Caco-2 (cell line): Measurements from ENCODE around the gene PLA2G4B. TPM values are rescaled to one million over a fixed set of nuclear protein-coding genes. Genes with fewer than 3 reads are reported as not detected.

Source experiments
- BruUV-seq: library from RNA; stranded (reverse); fragments of 400-500 nt; replicated peaks from 2 replicates; lab custom pipeline; 2021; lab: Mats Ljungman, UMichigan
- CTCF ChIA-PET: fragments of 300-600 bp; sonication (Branson Sonifier 250); formaldehyde crosslinking; loops from one replicate; lab custom pipeline; 2022; ENCODE audit warnings: antibody characterized with exemption; lab: Charles Lee
- POLR2A ChIA-PET: fragments of 300-600 bp; sonication (Branson Sonifier 250); formaldehyde crosslinking; loops from one replicate; lab custom pipeline; 2022; ENCODE audit warnings: antibody characterized with exemption; lab: Charles Lee
- DNase-seq, 2 experiments: peaks; one replicate each; pipeline versions ENCODE4 v3.0.0 to v3.0.0-alpha.2; 2020 to 2022
- H3K27me3 ChIP-seq: replicated peaks from 2 replicates; pipeline ENCODE4 v1.6.0; 2011; ENCODE audit warnings: low read length; ENCODE audit not compliant: control insufficient read depth, insufficient read depth
- H3K36me3 ChIP-seq: 2 replicates; pipeline ENCODE4 v1.5.1; 2011; ENCODE audit warnings: low read length; ENCODE audit not compliant: control insufficient read depth, insufficient read depth
- H3K4me1 ChIP-seq: fragments of 250-450 bp; sonication (Bioruptor Pico); 2 replicates; pipeline ENCODE4 v1.5.1; 2020; ENCODE audit warnings: mild to moderate bottlenecking
- H3K4me3 ChIP-seq: 2 replicates; pipeline ENCODE4 v1.5.1; 2011; ENCODE audit warnings: low read depth, mild to moderate bottlenecking, control low read depth, low read length
- H3K9me3 ChIP-seq: fragments of 250-450 bp; sonication (Bioruptor Pico); 2 replicates; pipeline ENCODE4 v1.5.1; 2020; ENCODE audit warnings: mild to moderate bottlenecking, moderate library complexity
- H3K27ac Mint-ChIP-seq: one replicate; pipeline ENCODE4 v1.8.0; 2022; ENCODE audit warnings: mixed read lengths; ENCODE audit not compliant: unreplicated experiment
- H3K27me3 Mint-ChIP-seq: one replicate; pipeline ENCODE4 v1.8.0; 2022; ENCODE audit warnings: mixed read lengths; ENCODE audit not compliant: insufficient read depth, unreplicated experiment
- H3K36me3 Mint-ChIP-seq: one replicate; pipeline ENCODE4 v1.8.0; 2022; ENCODE audit warnings: mild to moderate bottlenecking, mixed read lengths; ENCODE audit not compliant: insufficient read depth, unreplicated experiment
- H3K4me1 Mint-ChIP-seq: one replicate; pipeline ENCODE4 v1.8.0; 2022; ENCODE audit warnings: low read depth, mixed read lengths; ENCODE audit not compliant: unreplicated experiment
- H3K4me3 Mint-ChIP-seq: one replicate; pipeline ENCODE4 v1.8.0; 2022; ENCODE audit warnings: mild to moderate bottlenecking, moderate library complexity, mixed read lengths; ENCODE audit not compliant: unreplicated experiment
- H3K9me3 Mint-ChIP-seq: one replicate; pipeline ENCODE4 v1.8.0; 2022; ENCODE audit warnings: mixed read lengths; ENCODE audit not compliant: unreplicated experiment
- intact Hi-C: fragments of 100-400 bp; cut with micrococcal nuclease; formaldehyde crosslinking; loops from one replicate; pipeline ENCODE4 v1.10.0; 2022; ENCODE audit not compliant: unreplicated experiment
- total RNA-seq: library from RNA; stranded (reverse); gene quantifications from 2 replicates; pipeline ENCODE4 v1.2.3, GENCODE V29; 2022
- TF ChIP-seq, protein P1 (sequence below), 2 experiments: fragments of 200-600 bp in 1 of 2; IDR thresholded peaks; 1 replicate in 1 of 2; 2 replicates in 1 of 2; pipeline versions ENCODE4 v1.5.1 to v1.8.0; 2011 to 2022; ENCODE audit warnings: antibody characterized with exemption in 1 of 2, control low read depth in 1 of 2, inconsistent platforms in 1 of 2, low read depth in 1 of 2, low read length in 1 of 2, mild to moderate bottlenecking in 1 of 2, moderate library complexity in 1 of 2; ENCODE audit not compliant: insufficient read depth in 1 of 2, severe bottlenecking in 1 of 2, unreplicated experiment in 1 of 2

PLA2G4B gene
- total RNA-seq, 1 experiment from 2014 or later = 6.0 TPM

DNA sequence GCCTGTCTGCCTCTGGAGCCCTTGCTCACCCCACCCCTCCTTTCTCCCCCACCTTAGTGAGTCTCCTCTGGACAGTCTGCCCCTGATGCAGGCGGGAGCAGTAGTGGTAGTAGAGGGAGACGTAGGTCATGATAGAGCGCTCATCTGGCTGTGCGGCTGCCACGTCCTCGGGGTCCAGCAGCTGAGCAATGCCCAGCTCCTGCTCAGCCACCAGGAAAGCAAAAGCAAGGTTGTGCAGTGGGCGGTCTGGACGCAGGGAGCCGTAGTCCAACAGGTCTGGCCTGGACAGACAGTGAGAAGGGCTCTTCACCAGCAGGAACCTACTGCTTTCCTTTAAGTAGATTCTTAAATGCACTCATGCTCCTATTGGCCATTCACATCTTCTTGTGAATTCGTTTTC is 48.5 kb downstream of the PLA2G4B start:
- H3K27me3 Mint-ChIP-seq = no peaks in the 10 kb centered on the region
- no peaks in the 10 kb centered on the region for H3K36me3 ChIP-seq
- H3K9me3 ChIP-seq = no peaks in the 10 kb centered on the region
- H3K4me1 Mint-ChIP-seq = no peaks in the 10 kb centered on the region
- ChIA-PET POLR2A (no interaction called here), CTCF (no interaction called here)
- no peaks in the 10 kb centered on the region for H3K9me3 Mint-ChIP-seq
- intact Hi-C loops = no loop called here
- no peaks in the 10 kb centered on the region for H3K4me1 ChIP-seq
- no peak overlapping the region for H3K4me3 Mint-ChIP-seq
- DNase-seq = no peak
- TF ChIP-seq, protein P1, sequence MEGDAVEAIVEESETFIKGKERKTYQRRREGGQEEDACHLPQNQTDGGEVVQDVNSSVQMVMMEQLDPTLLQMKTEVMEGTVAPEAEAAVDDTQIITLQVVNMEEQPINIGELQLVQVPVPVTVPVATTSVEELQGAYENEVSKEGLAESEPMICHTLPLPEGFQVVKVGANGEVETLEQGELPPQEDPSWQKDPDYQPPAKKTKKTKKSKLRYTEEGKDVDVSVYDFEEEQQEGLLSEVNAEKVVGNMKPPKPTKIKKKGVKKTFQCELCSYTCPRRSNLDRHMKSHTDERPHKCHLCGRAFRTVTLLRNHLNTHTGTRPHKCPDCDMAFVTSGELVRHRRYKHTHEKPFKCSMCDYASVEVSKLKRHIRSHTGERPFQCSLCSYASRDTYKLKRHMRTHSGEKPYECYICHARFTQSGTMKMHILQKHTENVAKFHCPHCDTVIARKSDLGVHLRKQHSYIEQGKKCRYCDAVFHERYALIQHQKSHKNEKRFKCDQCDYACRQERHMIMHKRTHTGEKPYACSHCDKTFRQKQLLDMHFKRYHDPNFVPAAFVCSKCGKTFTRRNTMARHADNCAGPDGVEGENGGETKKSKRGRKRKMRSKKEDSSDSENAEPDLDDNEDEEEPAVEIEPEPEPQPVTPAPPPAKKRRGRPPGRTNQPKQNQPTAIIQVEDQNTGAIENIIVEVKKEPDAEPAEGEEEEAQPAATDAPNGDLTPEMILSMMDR (IDR thresholded peaks at IDR 0.05; ENCODE audit: insufficient read depth in 1 of 2, low read depth in 1 of 2, low read length in 1 of 2, severe bottlenecking in 1 of 2, unreplicated experiment in 1 of 2) = no peak
- H3K27me3 ChIP-seq = no peaks in the 10 kb centered on the region
- no TSS peak for BruUV-seq
- H3K36me3 Mint-ChIP-seq = no peaks in the 10 kb centered on the region
- no peak overlapping the region for H3K27ac Mint-ChIP-seq
- no peak overlapping the region for H3K4me3 ChIP-seq

DNA sequence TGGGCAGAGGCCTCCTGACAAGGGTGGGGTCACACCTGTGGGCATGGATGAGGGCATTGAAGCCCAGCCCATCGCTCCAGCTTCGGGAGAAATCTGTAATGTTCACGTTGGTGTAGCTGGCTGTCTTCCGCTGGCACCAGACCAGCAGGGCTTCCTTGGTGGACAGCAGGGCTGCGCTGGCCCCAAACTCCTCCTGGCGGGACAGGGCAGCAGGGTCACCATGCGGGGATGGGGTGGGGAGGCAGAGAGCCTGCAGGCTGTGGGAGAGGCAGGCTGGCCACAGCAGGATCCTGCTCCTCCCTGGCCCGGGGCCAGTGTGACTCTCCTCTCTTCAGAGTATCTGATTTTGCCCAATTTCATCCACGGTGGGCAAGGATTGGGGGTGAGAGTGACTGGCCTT is 49.2 kb downstream of the PLA2G4B start:
- H3K36me3 ChIP-seq = no peaks in the 10 kb centered on the region
- H3K9me3 ChIP-seq = no peaks in the 10 kb centered on the region
- no peaks in the 10 kb centered on the region for H3K4me1 ChIP-seq
- no peaks in the 10 kb centered on the region for H3K27me3 ChIP-seq
- no peaks in the 10 kb centered on the region for H3K36me3 Mint-ChIP-seq
- TF ChIP-seq, protein P1 (IDR thresholded peaks at IDR 0.05; ENCODE audit: insufficient read depth in 1 of 2, low read depth in 1 of 2, low read length in 1 of 2, severe bottlenecking in 1 of 2, unreplicated experiment in 1 of 2) = no peak
- H3K4me3 Mint-ChIP-seq = no peak overlapping the region
- BruUV-seq = no TSS peak
- ChIA-PET POLR2A (no interaction called here), CTCF (no interaction called here)
- no peak for DNase-seq
- intact Hi-C loops = no loop called here
- H3K27ac Mint-ChIP-seq = no peak overlapping the region
- no peaks in the 10 kb centered on the region for H3K4me1 Mint-ChIP-seq
- no peak overlapping the region for H3K4me3 ChIP-seq
- no peaks in the 10 kb centered on the region for H3K9me3 Mint-ChIP-seq
- H3K27me3 Mint-ChIP-seq = no peaks in the 10 kb centered on the region

DNA sequence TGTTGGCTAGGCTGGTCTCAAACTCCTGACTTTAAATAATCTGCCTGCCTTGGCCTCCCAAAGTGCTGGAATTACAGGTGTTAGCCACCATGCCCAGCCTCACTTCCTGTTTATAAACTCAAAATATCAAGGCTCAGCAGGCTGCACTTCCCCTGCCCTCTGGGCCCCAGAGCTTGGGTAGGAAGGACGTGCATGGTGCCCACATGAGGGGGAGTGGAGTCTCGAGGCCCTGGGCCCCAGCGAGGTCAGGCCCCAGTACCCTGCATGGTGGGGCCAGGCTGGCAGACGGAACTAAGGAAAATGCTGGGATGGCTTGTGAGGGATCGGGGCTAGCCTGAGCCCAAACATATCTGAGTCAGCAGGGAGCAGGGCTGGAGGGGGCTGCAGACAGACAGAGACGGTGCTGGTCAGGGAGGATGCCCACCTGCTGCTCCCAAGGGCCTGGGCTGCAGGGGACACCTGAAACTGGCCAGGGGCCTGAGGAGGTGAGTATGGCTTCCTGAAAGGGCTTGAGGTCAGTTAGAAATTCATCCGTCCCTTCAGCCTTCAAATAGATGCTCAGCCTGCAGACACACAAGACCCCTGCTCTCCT is 50.1 kb downstream of the PLA2G4B start:
- H3K9me3 ChIP-seq = no peaks in the 10 kb centered on the region
- Mint-ChIP-seq H3K4me1 (no peaks in the 10 kb centered on the region), H3K4me3 (no peak overlapping the region), H3K27ac (no peak overlapping the region), H3K9me3 (no peaks in the 10 kb centered on the region), H3K27me3 (no peaks in the 10 kb centered on the region), H3K36me3 (peaks cover 4% of the 10 kb centered on the region)
- intact Hi-C loops = no loop called here
- BruUV-seq = no TSS peak
- no peak overlapping the region for H3K4me3 ChIP-seq
- H3K27me3 ChIP-seq = no peaks in the 10 kb centered on the region
- no peaks in the 10 kb centered on the region for H3K4me1 ChIP-seq
- no peaks in the 10 kb centered on the region for H3K36me3 ChIP-seq
- ChIA-PET CTCF (no interaction called here), POLR2A (no interaction called here)
- no peak for DNase-seq
- TF ChIP-seq, protein P1 (IDR thresholded peaks at IDR 0.05; ENCODE audit: insufficient read depth in 1 of 2, low read depth in 1 of 2, low read length in 1 of 2, severe bottlenecking in 1 of 2, unreplicated experiment in 1 of 2) = no peak
